ENCODE measurements around the gene TOP1. TPM values are rescaled to one million over a fixed set of nuclear protein-coding genes. Genes with fewer than 3 reads are reported as not detected.

The TOP1 gene
- total and polyA plus RNA-seq, 9 of the 15 experiments (the other 6 are each of a cell fraction or from before 2014, with no cell fraction given), result 26.4 to 127 (median 39.6) TPM

GRCh38 chr20:41052742-41053419 lies 24.3 kb downstream of the TOP1 start:
- in situ Hi-C loops (cut with MboI), result no loop called here
- Histone ChIP-seq H4K20me1 (replicated peaks; ENCODE audit: control insufficient read depth, insufficient read depth, low read length) (no peaks in the 10 kb centered on the region), H2AFZ (ENCODE audit: low read depth, low read length) (no peak overlapping the region), H3K79me2 (ENCODE audit: control insufficient read depth, insufficient read depth, low read length) (peaks cover 98% of the 10 kb centered on the region), H3K9me1 (ENCODE audit: control insufficient read depth, insufficient read depth, low read length) (no peaks in the 10 kb centered on the region), H3K4me2 (ENCODE audit: insufficient read depth, low read length) (no peak overlapping the region), H3K36me3 (ENCODE audit: control insufficient read depth, insufficient read depth, low read length) (peaks cover 23% of the 10 kb centered on the region), H3K9me3 (replicated peaks; ENCODE audit: control insufficient read depth, insufficient read depth, low read depth, low read length) (peaks cover 2% of the 10 kb centered on the region; the same call in 1 of the 2 replicates), H3K27me3 (ENCODE audit: control insufficient read depth in 2 of 2, insufficient read depth in 2 of 2, low read length in 2 of 2) (no peaks in the 10 kb centered on the region), H3K4me3 (no peak overlapping the region), H3K4me1 (replicated peaks in 1 of 2; ENCODE audit: control insufficient read depth in 2 of 2, insufficient read depth in 2 of 2, low read length in 2 of 2) (peaks cover 12 to 73% of the 10 kb centered on the region in 2 experiments), H3K27ac (ENCODE audit: extremely low read depth, low read depth, low read length) (no peak overlapping the region), H3K9ac (ENCODE audit: insufficient read depth in 1 of 2, low read depth in 2 of 2, low read length in 2 of 2) (no peak overlapping the region)
- intact Hi-C loops (cut with micrococcal nuclease), result no loop called here
- ChIA-PET POLR2A (interaction anchor here (0.7 to 3.5 kb wide), 4 partner anchors 8 to 20 kb away, joined by 3 to 15 read pairs (median 4); no protein-coding TSS in a partner anchor), CTCF (ENCODE audit: low intra/inter-chr PET ratio) (no interaction called here)
- ATAC-seq, result no peak
- no TSS peak for BruUV-seq (replicated peaks)
- TF ChIP-seq KDM1A (IDR thresholded peaks at IDR 0.05) (0 out of 4 replicates have a peak, but pooled peaks of 1 of the 2 experiments have one; percentile 12), KDM2B (CRISPR knock-in tag; IDR thresholded peaks at IDR 0.05) (no peak)
- no peak for DNase-seq (ENCODE audit: extremely low read depth in 1 of 4, low spot score in 3 of 4)
- no peak for FAIRE-seq
- 72% methylated on average over 6 of the region's 6 CpGs for WGBS (ENCODE audit: insufficient coverage, low coverage, missing lambda C conversion rate)

DNA sequence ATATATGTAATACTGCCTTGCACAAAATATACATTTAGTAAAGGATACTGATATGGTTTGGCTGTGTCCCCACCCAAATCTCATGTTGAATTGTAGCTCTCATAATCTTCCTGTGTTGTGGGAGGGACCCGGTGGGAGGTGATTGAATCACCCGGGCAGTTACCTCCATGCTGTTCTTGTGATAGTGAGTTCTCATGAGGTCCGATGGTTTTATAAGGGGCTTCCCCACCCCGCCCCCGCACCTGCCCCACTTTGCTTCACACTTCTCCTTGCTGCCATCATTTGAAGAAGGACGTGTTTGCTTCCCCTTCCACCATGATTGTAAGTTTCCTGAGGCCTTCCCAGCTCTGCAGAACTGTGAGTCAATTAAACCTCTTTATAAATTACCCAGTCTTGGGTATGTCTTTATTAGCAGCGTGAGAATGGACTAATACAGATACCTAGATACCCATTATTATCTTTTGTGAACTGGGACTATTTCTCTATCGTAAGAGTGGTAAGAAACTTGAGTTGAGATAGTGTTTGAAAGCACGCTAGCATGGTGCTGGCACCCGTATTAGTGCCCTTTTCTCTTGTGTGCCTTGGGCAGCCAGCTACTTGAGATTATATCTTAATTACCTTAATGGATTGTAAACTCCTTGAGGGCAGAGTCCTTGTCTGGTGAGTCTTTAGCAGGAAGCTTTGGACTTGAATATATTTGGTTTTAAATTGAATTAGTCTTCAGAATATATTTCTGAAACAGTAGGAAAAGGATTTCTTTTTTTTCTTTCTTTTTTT lies 25.6 kb downstream of the TOP1 start:
- ATAC-seq (no peak), FAIRE-seq (no peak), DNase-seq (ENCODE audit: extremely low read depth in 1 of 4, low spot score in 3 of 4) (no peak)
- Histone ChIP-seq H3K4me1 (replicated peaks in 1 of 2; ENCODE audit: control insufficient read depth in 2 of 2, insufficient read depth in 2 of 2, low read length in 2 of 2) (peaks cover 11 to 72% of the 10 kb centered on the region in 2 experiments), H2AFZ (ENCODE audit: low read depth, low read length) (no peak overlapping the region), H3K27me3 (ENCODE audit: control insufficient read depth in 2 of 2, insufficient read depth in 2 of 2, low read length in 2 of 2) (no peaks in the 10 kb centered on the region), H3K4me3 (no peak overlapping the region), H3K27ac (ENCODE audit: extremely low read depth, low read depth, low read length) (no peak overlapping the region), H4K20me1 (replicated peaks; ENCODE audit: control insufficient read depth, insufficient read depth, low read length) (no peaks in the 10 kb centered on the region), H3K4me2 (ENCODE audit: insufficient read depth, low read length) (no peak overlapping the region), H3K9ac (ENCODE audit: insufficient read depth in 1 of 2, low read depth in 2 of 2, low read length in 2 of 2) (no peak overlapping the region), H3K79me2 (ENCODE audit: control insufficient read depth, insufficient read depth, low read length) (peaks cover 98% of the 10 kb centered on the region), H3K36me3 (ENCODE audit: control insufficient read depth, insufficient read depth, low read length) (peaks cover 23% of the 10 kb centered on the region), H3K9me1 (ENCODE audit: control insufficient read depth, insufficient read depth, low read length) (no peaks in the 10 kb centered on the region), H3K9me3 (replicated peaks; ENCODE audit: control insufficient read depth, insufficient read depth, low read depth, low read length) (peaks cover 2% of the 10 kb centered on the region; the same call in 1 of the 2 replicates)
- 96% methylated on average over 10 of the region's 10 CpGs for WGBS (ENCODE audit: insufficient coverage, low coverage, missing lambda C conversion rate)
- ChIA-PET CTCF (ENCODE audit: low intra/inter-chr PET ratio) (no interaction called here), POLR2A (no interaction called here)
- no TSS peak for BruUV-seq (replicated peaks)
- intact Hi-C loops (cut with micrococcal nuclease) (loop anchor here (2.0 kb wide), 1 partner anchor 63 kb away; no protein-coding TSS in a partner anchor), in situ Hi-C loops (cut with MboI) (no loop called here)
- TF ChIP-seq ZNF316 (IDR thresholded peaks at IDR 0.05), result peak; percentile 60; the same call in 1 of the 2 replicates
- TF ChIP-seq, protein P1, sequence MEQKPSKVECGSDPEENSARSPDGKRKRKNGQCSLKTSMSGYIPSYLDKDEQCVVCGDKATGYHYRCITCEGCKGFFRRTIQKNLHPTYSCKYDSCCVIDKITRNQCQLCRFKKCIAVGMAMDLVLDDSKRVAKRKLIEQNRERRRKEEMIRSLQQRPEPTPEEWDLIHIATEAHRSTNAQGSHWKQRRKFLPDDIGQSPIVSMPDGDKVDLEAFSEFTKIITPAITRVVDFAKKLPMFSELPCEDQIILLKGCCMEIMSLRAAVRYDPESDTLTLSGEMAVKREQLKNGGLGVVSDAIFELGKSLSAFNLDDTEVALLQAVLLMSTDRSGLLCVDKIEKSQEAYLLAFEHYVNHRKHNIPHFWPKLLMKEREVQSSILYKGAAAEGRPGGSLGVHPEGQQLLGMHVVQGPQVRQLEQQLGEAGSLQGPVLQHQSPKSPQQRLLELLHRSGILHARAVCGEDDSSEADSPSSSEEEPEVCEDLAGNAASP (IDR thresholded peaks at IDR 0.05), result no peak
- TF ChIP-seq CC2D1A (IDR thresholded peaks at IDR 0.05), result 0 out of 2 replicates have a peak, but pooled peaks have one; percentile 17
- TF ChIP-seq TRIM24 (IDR thresholded peaks at IDR 0.05), result peak in 1 of 2 experiments; percentile 48; a peak in 1 of 4 replicates
- TF ChIP-seq POLR2H (tag; IDR thresholded peaks at IDR 0.05; ENCODE audit: low read depth), result no peak
